OCI-LY1 (cell line): ENCODE data around the gene GNA12.
A peak's percentile ranks its signal among the peaks of the same experiment; 100 is the strongest.

Source experiments
- H2AFZ ChIP-seq: fragments of 200-600 bp; sonication (generic), shearing (Covaris generic); 2 replicates; pipeline ENCODE4 v1.6.0; 2014; ENCODE audit warnings: antibody characterized with exemption, mild to moderate bottlenecking, low read length
- H3F3A ChIP-seq: fragments of 200-600 bp; sonication (generic), shearing (Covaris generic); 2 replicates; pipeline ENCODE4 v1.6.0; 2014; ENCODE audit warnings: mild to moderate bottlenecking, antibody characterized with exemption, low read length, moderate library complexity; ENCODE audit not compliant: insufficient read depth
- H3K27ac ChIP-seq: fragments of 200-600 bp; sonication (generic); 2 replicates; pipeline ENCODE4 v1.5.1; 2014; ENCODE audit warnings: low read length, mixed run types, mild to moderate bottlenecking, low read depth; ENCODE audit not compliant: poor library complexity, severe bottlenecking
- H3K27me3 ChIP-seq: fragments of 200-600 bp; sonication (generic); 2 replicates; pipeline ENCODE4 v1.6.0; 2014; ENCODE audit warnings: antibody characterized with exemption, mild to moderate bottlenecking, low read length, moderate library complexity; ENCODE audit not compliant: insufficient read depth
- H3K36me3 ChIP-seq: fragments of 200-600 bp; sonication (generic); 2 replicates; pipeline ENCODE4 v1.6.1; 2014; ENCODE audit warnings: mild to moderate bottlenecking, antibody characterized with exemption, low read length, moderate library complexity, mixed read lengths; ENCODE audit not compliant: insufficient read depth
- H3K4me1 ChIP-seq: fragments of 200-600 bp; sonication (generic); 2 replicates; pipeline ENCODE4 v1.5.1; 2014; ENCODE audit warnings: mild to moderate bottlenecking, low read length, moderate library complexity; ENCODE audit not compliant: insufficient read depth, severe bottlenecking
- H3K4me2 ChIP-seq: fragments of 200-600 bp; sonication (generic), shearing (Covaris generic); 2 replicates; pipeline ENCODE4 v1.6.1; 2014; ENCODE audit warnings: low read length
- H3K4me3 ChIP-seq: fragments of 200-600 bp; sonication (generic); 2 replicates; pipeline ENCODE4 v1.5.1; 2014; ENCODE audit warnings: low read length, low read depth, mild to moderate bottlenecking, mixed read lengths; ENCODE audit not compliant: poor library complexity, severe bottlenecking
- H3K79me2 ChIP-seq: fragments of 200-600 bp; shearing (Covaris generic); 2 replicates; pipeline ENCODE4 v1.6.1; 2016; ENCODE audit warnings: mixed run types, low read length, mixed read lengths; ENCODE audit not compliant: insufficient read depth
- H3K9ac ChIP-seq: fragments of 200-600 bp; sonication (generic), shearing (Covaris generic); 2 replicates; pipeline ENCODE4 v1.6.1; 2014; ENCODE audit warnings: mild to moderate bottlenecking, low read length, mixed read lengths
- H3K9me2 ChIP-seq: fragments of 200-600 bp; sonication (generic), shearing (Covaris generic); 2 replicates; pipeline ENCODE4 v1.6.1; 2014; ENCODE audit warnings: low read depth, mild to moderate bottlenecking, low read length, mixed read lengths
- H3K9me3 ChIP-seq: fragments of 200-600 bp; shearing (Covaris generic); 2 replicates; pipeline ENCODE4 v1.6.1; 2014; ENCODE audit warnings: low read length, mixed read lengths
- H4K20me1 ChIP-seq: fragments of 200-600 bp; sonication (generic), shearing (Covaris generic); 2 replicates; pipeline ENCODE4 v1.6.0; 2016; ENCODE audit warnings: mild to moderate bottlenecking, low read length; ENCODE audit not compliant: insufficient read depth
- EZH2 ChIP-seq: fragments of 200-600 bp; sonication (generic), shearing (Covaris generic); IDR thresholded peaks from 2 replicates; pipeline ENCODE4 v1.8.0; 2017; ENCODE audit warnings: borderline replicate concordance, mixed run types, mild to moderate bottlenecking, antibody characterized with exemption, low read length, moderate library complexity, mixed read lengths
- TF ChIP-seq, protein P1 (sequence below): fragments of 200-600 bp; sonication (generic), shearing (Covaris generic); IDR thresholded peaks from 2 replicates; pipeline ENCODE4 v1.5.1; 2017; ENCODE audit warnings: mild to moderate bottlenecking, antibody characterized with exemption, low read length, moderate library complexity, mixed read lengths

Gene GNA12

DNA sequence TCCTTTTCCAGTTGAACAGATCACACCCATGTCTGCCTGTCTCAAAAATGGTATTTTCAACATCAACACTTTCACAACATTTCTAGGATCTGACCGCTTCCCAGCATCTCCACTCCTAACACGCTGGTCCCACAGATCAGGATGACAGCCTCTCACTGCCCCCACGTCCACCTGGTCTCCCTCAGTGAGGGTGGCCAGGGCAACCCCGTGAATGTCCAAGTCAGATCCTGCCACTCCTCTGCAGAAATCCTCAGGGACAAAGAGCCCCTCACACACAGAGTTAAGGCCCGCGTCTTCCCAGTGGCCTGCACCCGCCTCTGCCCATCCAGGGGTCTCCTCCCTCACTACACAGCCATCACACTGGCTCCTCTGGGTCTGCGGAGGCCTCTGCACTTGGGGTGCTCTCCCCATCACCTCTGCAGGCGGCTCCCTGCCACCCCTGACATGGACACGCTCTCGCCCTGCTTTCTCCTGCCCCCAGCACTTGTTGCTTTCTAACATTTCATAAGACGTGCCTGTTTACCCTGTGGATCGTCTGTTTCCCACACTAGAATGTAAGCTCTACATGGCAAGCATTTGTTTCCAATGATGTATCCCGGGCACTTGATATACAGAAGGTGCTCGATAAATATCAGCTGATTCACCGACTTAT is 20.0 kb downstream of the GNA12 start:
- no peaks in the 10 kb centered on the region for H3K9me3 ChIP-seq
- no peak for TF ChIP-seq EZH2
- TF ChIP-seq, protein P1, sequence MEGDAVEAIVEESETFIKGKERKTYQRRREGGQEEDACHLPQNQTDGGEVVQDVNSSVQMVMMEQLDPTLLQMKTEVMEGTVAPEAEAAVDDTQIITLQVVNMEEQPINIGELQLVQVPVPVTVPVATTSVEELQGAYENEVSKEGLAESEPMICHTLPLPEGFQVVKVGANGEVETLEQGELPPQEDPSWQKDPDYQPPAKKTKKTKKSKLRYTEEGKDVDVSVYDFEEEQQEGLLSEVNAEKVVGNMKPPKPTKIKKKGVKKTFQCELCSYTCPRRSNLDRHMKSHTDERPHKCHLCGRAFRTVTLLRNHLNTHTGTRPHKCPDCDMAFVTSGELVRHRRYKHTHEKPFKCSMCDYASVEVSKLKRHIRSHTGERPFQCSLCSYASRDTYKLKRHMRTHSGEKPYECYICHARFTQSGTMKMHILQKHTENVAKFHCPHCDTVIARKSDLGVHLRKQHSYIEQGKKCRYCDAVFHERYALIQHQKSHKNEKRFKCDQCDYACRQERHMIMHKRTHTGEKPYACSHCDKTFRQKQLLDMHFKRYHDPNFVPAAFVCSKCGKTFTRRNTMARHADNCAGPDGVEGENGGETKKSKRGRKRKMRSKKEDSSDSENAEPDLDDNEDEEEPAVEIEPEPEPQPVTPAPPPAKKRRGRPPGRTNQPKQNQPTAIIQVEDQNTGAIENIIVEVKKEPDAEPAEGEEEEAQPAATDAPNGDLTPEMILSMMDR = no peak
- H4K20me1 ChIP-seq = no peaks in the 10 kb centered on the region
- H3K9me2 ChIP-seq = no peaks in the 10 kb centered on the region
- peaks cover 21% of the 10 kb centered on the region for H3K4me1 ChIP-seq
- no peak overlapping the region for H2AFZ ChIP-seq
- H3K4me2 ChIP-seq = no peak overlapping the region
- no peaks in the 10 kb centered on the region for H3K36me3 ChIP-seq
- no peak overlapping the region for H3K4me3 ChIP-seq
- no peaks in the 10 kb centered on the region for H3K79me2 ChIP-seq
- peaks cover 8% of the 10 kb centered on the region; the same call in 1 of the 2 replicates for H3K27me3 ChIP-seq
- no peak overlapping the region for H3K9ac ChIP-seq
- H3F3A ChIP-seq = no peaks in the 10 kb centered on the region
- H3K27ac ChIP-seq = no peak overlapping the region

DNA sequence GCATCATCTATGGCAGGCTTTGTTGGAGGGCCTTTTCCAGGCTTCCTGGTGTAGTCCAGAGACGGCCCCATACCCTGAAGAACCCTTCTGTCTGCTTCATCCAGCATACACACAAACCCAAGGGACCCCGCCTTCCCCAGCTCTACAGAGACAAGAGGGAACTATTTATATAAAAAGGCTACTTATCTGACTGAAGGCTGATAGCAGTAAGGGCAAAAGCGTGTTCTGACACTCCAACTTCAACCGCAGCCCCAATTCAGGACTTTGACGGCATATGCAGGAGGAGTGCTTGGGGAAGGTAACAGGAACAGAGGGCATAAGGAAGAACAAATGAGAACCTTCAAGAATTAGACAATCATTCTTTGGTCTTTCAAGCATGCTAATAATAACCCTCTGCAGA is 21.0 kb downstream of the GNA12 start:
- no peaks in the 10 kb centered on the region for H3K9me3 ChIP-seq
- no peak overlapping the region for H2AFZ ChIP-seq
- peaks cover 21% of the 10 kb centered on the region for H3K4me1 ChIP-seq
- no peak overlapping the region for H3K4me2 ChIP-seq
- H3K9ac ChIP-seq = no peak overlapping the region
- no peaks in the 10 kb centered on the region for H3F3A ChIP-seq
- H4K20me1 ChIP-seq = no peaks in the 10 kb centered on the region
- no peaks in the 10 kb centered on the region for H3K79me2 ChIP-seq
- H3K9me2 ChIP-seq = no peaks in the 10 kb centered on the region
- no peak overlapping the region for H3K27ac ChIP-seq
- peaks cover 8% of the 10 kb centered on the region; the same call in 1 of the 2 replicates for H3K27me3 ChIP-seq
- TF ChIP-seq, protein P1 = no peak
- no peak for TF ChIP-seq EZH2
- no peaks in the 10 kb centered on the region for H3K36me3 ChIP-seq
- no peak overlapping the region for H3K4me3 ChIP-seq

DNA sequence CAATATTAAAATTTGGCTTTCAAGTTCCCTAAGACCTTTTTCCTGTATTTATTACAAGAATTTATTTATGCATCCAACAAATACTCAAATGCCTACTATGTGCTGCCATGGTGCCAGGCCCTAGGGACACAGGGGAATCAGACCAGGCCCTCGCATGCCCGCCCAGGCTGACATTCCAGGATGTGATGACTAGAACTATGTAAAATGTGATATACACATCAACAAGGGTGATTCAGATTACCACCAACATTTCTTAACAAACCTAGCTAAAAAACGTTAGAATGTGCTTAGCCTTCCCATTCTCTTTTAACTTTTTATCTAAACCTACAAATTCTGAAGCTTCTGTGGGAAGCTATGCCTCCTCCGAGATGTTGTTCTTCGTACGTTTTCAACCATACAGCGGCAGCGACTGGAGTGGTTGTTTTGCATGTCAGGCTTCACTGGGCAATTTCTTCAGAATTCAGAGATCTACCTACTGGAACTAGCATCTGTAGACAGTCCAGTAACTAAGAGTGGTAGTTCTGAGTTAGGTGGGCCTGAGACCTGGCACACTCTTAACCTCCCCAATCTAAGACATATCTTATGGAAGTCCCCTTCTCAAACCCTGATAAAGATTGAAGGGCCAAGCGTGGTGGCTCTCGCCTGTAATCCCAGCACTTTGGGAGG is 22.1 kb downstream of the GNA12 start:
- Histone ChIP-seq H3K27me3 (peaks cover 8% of the 10 kb centered on the region; the same call in 1 of the 2 replicates), H3K36me3 (no peaks in the 10 kb centered on the region), H3K27ac (no peak overlapping the region), H3K4me1 (peaks cover 21% of the 10 kb centered on the region), H3K4me2 (peak overlapping the region; percentile 20; the same call in 1 of the 2 replicates), H3K9me3 (no peaks in the 10 kb centered on the region), H3K9me2 (no peaks in the 10 kb centered on the region), H3K9ac (no peak overlapping the region), H3K79me2 (no peaks in the 10 kb centered on the region), H3F3A (no peaks in the 10 kb centered on the region), H3K4me3 (no peak overlapping the region), H4K20me1 (no peaks in the 10 kb centered on the region), H2AFZ (no peak overlapping the region)
- TF ChIP-seq EZH2 = no peak
- TF ChIP-seq, protein P1 = no peak
